SK-N-SH (cell line): ENCODE results near the gene FTCD. TPM values are rescaled to one million over a fixed set of nuclear protein-coding genes. Genes with fewer than 3 reads are reported as not detected.

Source experiments
- CHD2 ChIP-seq: fragments of 150-350 bp; IDR thresholded peaks from 2 replicates; pipeline ENCODE4 v1.6.1; 2018; ENCODE audit warnings: low read length; ENCODE audit not compliant: partially characterized antibody
- EP300 ChIP-seq, 2 experiments: IDR thresholded peaks; 2 replicates each; pipeline versions ENCODE4 v1.4.0 to v1.6.1; 2012; ENCODE audit warnings: borderline replicate concordance in 1 of 2, low read depth in 1 of 2, low read length in 1 of 2
- FOSL2 ChIP-seq: IDR thresholded peaks from 2 replicates; pipeline ENCODE4 v1.4.0; 2012; ENCODE audit warnings: low read depth, mild to moderate bottlenecking, moderate library complexity, borderline replicate concordance
- FOXJ3 ChIP-seq: sonication (generic); formaldehyde crosslinking; IDR thresholded peaks from 2 replicates; pipeline ENCODE4 v1.5.1; 2020; ENCODE audit warnings: mild to moderate bottlenecking, missing genetic modification reagents
- FOXM1 ChIP-seq: IDR thresholded peaks from 2 replicates; pipeline ENCODE4 v1.4.0; 2012; ENCODE audit warnings: low read depth, mild to moderate bottlenecking
- GATA2 ChIP-seq: sonication (generic); formaldehyde crosslinking; IDR thresholded peaks from 2 replicates; pipeline ENCODE4 v1.5.0; 2020; ENCODE audit warnings: mild to moderate bottlenecking, missing genetic modification reagents
- JUND ChIP-seq: IDR thresholded peaks from 2 replicates; pipeline ENCODE4 v1.4.0; 2012
- MEF2A ChIP-seq: IDR thresholded peaks from 2 replicates; pipeline ENCODE4 v1.4.0; 2012; ENCODE audit warnings: low read depth, borderline replicate concordance
- MXI1 ChIP-seq: IDR thresholded peaks from 2 replicates; pipeline ENCODE4 v1.6.1; 2012; ENCODE audit warnings: mild to moderate bottlenecking, low read depth, low read length, improper control_type of control experiment
- POLR2AphosphoS5 ChIP-seq: IDR thresholded peaks from 2 replicates; pipeline ENCODE4 v1.6.1; 2012; ENCODE audit warnings: low read depth, low read length
- RXRA ChIP-seq: IDR thresholded peaks from 2 replicates; pipeline ENCODE4 v1.4.0; 2012; ENCODE audit warnings: low read depth, mild to moderate bottlenecking, borderline replicate concordance
- SIN3A ChIP-seq: IDR thresholded peaks from 2 replicates; pipeline ENCODE4 v1.6.1; 2012; ENCODE audit warnings: low read depth, mild to moderate bottlenecking, low read length, moderate library complexity, borderline replicate concordance
- TCF12 ChIP-seq: IDR thresholded peaks from 2 replicates; pipeline ENCODE4 v1.4.0; 2012
- YY1 ChIP-seq: IDR thresholded peaks from 2 replicates; pipeline ENCODE4 v1.4.0; 2012; ENCODE audit warnings: low read depth, mild to moderate bottlenecking
- polyA plus RNA-seq, 3 experiments: library from polyadenylated mRNA; depleted of rRNA; stranded (reverse); fragments of >200 nt; gene quantifications; 2 replicates each; pipeline ENCODE4 v1.2.3, GENCODE V29; 2012
- TF ChIP-seq, protein P1 (sequence below): IDR thresholded peaks from 2 replicates; pipeline ENCODE4; 2012
- TF ChIP-seq, protein P2 (sequence below): IDR thresholded peaks from 2 replicates; pipeline ENCODE4 v1.4.0; 2012; ENCODE audit warnings: low read depth, borderline replicate concordance
- TF ChIP-seq, protein P3 (sequence below): IDR thresholded peaks from 2 replicates; pipeline ENCODE4 v1.4.0; 2012; ENCODE audit warnings: low read depth, borderline replicate concordance
- TF ChIP-seq, protein P4 (sequence below): fragments of 150-350 bp; IDR thresholded peaks from 2 replicates; pipeline ENCODE4 v1.6.1; 2017; ENCODE audit warnings: antibody characterized with exemption, low read length, low read depth, borderline replicate concordance
- TF ChIP-seq, protein P5 (sequence below): fragments of 150-350 bp; IDR thresholded peaks from 2 replicates; pipeline ENCODE4 v1.6.1; 2016; ENCODE audit warnings: mild to moderate bottlenecking, low read depth, low read length
- TF ChIP-seq, protein P6 (sequence below): fragments of 200-600 bp; sonication (generic); IDR thresholded peaks from 2 replicates; pipeline ENCODE4 v1.6.1; 2017; ENCODE audit warnings: antibody characterized with exemption, mild to moderate bottlenecking, moderate library complexity

The FTCD gene
- polyA plus RNA-seq, 1 of the 3 experiments (the other 2 are of a cell fraction), result 0.33 TPM

DNA sequence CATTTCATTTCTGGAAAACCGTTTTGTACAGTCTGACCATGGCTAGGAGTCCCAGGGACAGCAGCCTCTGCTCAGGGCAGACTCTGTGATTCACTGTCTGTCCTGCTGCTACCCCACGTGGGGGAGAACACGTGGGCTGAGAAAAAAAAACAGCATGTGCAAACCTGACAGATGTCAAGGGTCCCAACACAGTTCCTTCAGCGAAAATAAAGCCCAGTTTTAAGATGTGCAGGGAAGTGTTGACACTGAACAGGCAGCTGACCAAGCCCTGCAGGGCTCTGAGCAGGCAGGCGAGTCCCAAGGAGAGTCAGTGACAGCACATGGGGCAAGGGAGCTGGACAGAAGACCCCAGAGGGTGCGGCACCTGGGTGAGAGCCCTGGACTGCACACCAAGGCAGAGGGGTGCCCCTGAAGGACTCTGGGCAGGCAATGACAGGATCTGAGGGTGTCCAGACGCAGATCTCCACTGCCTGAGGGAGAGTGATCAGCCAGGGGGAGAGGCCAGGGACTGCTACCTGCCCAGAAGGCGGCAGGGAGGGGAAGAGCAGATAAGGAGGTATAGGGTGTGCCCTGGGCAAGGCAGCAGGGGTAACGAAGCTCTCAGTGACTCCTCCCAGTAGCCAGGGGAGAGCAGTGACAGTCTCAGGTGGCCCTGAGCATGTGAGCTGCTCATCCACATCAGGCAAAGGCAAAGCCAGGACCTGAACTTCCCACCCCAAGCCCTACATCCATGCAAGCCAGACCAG, 34.0 kb upstream of the FTCD start (continued):
- TF ChIP-seq GATA2 (CRISPR knock-in tag) (no peak), TCF12 (no peak), CHD2 (no peak), JUND (no peak), RXRA (no peak), MXI1 (peak; percentile 100), FOSL2 (no peak), POLR2AphosphoS5 (no peak), EP300 (IDR thresholded peaks at IDR 0.05; ENCODE audit: borderline replicate concordance in 1 of 2, low read depth in 1 of 2, low read length in 1 of 2) (no peak), FOXJ3 (CRISPR knock-in tag) (no peak), YY1 (no peak), SIN3A (peak; percentile 97), FOXM1 (no peak), MEF2A (no peak)
- TF ChIP-seq, protein P1, sequence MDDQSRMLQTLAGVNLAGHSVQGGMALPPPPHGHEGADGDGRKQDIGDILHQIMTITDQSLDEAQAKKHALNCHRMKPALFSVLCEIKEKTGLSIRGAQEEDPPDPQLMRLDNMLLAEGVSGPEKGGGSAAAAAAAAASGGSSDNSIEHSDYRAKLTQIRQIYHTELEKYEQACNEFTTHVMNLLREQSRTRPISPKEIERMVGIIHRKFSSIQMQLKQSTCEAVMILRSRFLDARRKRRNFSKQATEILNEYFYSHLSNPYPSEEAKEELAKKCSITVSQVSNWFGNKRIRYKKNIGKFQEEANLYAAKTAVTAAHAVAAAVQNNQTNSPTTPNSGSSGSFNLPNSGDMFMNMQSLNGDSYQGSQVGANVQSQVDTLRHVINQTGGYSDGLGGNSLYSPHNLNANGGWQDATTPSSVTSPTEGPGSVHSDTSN, result no peak
- TF ChIP-seq, protein P2, sequence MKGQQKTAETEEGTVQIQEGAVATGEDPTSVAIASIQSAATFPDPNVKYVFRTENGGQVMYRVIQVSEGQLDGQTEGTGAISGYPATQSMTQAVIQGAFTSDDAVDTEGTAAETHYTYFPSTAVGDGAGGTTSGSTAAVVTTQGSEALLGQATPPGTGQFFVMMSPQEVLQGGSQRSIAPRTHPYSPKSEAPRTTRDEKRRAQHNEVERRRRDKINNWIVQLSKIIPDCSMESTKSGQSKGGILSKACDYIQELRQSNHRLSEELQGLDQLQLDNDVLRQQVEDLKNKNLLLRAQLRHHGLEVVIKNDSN, result peak; percentile 79; the same call in 1 of the 2 replicates
- TF ChIP-seq, protein P3, sequence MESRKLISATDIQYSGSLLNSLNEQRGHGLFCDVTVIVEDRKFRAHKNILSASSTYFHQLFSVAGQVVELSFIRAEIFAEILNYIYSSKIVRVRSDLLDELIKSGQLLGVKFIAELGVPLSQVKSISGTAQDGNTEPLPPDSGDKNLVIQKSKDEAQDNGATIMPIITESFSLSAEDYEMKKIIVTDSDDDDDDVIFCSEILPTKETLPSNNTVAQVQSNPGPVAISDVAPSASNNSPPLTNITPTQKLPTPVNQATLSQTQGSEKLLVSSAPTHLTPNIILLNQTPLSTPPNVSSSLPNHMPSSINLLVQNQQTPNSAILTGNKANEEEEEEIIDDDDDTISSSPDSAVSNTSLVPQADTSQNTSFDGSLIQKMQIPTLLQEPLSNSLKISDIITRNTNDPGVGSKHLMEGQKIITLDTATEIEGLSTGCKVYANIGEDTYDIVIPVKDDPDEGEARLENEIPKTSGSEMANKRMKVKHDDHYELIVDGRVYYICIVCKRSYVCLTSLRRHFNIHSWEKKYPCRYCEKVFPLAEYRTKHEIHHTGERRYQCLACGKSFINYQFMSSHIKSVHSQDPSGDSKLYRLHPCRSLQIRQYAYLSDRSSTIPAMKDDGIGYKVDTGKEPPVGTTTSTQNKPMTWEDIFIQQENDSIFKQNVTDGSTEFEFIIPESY, result no peak
- TF ChIP-seq, protein P4, sequence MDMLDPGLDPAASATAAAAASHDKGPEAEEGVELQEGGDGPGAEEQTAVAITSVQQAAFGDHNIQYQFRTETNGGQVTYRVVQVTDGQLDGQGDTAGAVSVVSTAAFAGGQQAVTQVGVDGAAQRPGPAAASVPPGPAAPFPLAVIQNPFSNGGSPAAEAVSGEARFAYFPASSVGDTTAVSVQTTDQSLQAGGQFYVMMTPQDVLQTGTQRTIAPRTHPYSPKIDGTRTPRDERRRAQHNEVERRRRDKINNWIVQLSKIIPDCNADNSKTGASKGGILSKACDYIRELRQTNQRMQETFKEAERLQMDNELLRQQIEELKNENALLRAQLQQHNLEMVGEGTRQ, result peak; percentile 61
- TF ChIP-seq, protein P5, sequence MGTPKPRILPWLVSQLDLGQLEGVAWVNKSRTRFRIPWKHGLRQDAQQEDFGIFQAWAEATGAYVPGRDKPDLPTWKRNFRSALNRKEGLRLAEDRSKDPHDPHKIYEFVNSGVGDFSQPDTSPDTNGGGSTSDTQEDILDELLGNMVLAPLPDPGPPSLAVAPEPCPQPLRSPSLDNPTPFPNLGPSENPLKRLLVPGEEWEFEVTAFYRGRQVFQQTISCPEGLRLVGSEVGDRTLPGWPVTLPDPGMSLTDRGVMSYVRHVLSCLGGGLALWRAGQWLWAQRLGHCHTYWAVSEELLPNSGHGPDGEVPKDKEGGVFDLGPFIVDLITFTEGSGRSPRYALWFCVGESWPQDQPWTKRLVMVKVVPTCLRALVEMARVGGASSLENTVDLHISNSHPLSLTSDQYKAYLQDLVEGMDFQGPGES, result no peak
- TF ChIP-seq, protein P6, sequence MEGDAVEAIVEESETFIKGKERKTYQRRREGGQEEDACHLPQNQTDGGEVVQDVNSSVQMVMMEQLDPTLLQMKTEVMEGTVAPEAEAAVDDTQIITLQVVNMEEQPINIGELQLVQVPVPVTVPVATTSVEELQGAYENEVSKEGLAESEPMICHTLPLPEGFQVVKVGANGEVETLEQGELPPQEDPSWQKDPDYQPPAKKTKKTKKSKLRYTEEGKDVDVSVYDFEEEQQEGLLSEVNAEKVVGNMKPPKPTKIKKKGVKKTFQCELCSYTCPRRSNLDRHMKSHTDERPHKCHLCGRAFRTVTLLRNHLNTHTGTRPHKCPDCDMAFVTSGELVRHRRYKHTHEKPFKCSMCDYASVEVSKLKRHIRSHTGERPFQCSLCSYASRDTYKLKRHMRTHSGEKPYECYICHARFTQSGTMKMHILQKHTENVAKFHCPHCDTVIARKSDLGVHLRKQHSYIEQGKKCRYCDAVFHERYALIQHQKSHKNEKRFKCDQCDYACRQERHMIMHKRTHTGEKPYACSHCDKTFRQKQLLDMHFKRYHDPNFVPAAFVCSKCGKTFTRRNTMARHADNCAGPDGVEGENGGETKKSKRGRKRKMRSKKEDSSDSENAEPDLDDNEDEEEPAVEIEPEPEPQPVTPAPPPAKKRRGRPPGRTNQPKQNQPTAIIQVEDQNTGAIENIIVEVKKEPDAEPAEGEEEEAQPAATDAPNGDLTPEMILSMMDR, result no peak
